Stimulated activated naive CD8-positive, alpha-beta T cell treated with anti-CD3 and anti-CD28 coated beads, Interleukin-15, Interleukin-2, amounts not matched to agents 100 ng/mL and 50 ng/mL, for 24 hours (primary cell): ENCODE measurements around the gene ARHGEF7.
"Not testable (repeated sequence)": the region's sequence is repeated elsewhere in the genome, so short reads cannot be mapped to it uniquely, and the experiment has no call there.

Source experiments
- H3K27ac Mint-ChIP-seq: one replicate; pipeline ENCODE4 v1.8.0; 2021; ENCODE audit warnings: mild to moderate bottlenecking, mixed read lengths
- H3K27me3 Mint-ChIP-seq: one replicate; pipeline ENCODE4 v1.8.0; 2021; ENCODE audit warnings: mixed read lengths
- H3K36me3 Mint-ChIP-seq: one replicate; pipeline ENCODE4 v1.8.0; 2021; ENCODE audit warnings: low read depth, mixed read lengths
- H3K4me1 Mint-ChIP-seq: one replicate; pipeline ENCODE4 v1.8.0; 2021; ENCODE audit warnings: low read depth, mixed read lengths
- H3K4me3 Mint-ChIP-seq: one replicate; pipeline ENCODE4 v1.8.0; 2021; ENCODE audit warnings: mild to moderate bottlenecking, mixed read lengths
- H3K9me3 Mint-ChIP-seq: one replicate; pipeline ENCODE4 v1.8.0; 2021; ENCODE audit warnings: mixed read lengths

The ARHGEF7 gene

GRCh38 chr13:111115061-111115964, at the start of gene ARHGEF7:
Gene ARHGEF7, plus strand, starts transcription at chr13:111115310. Its CDS starts 217 bp downstream, at chr13:111115527.
- Mint-ChIP-seq H3K4me3 (peak within 1 kb of the TSS; percentile 85), H3K27ac (peak within 1 kb of the TSS; percentile 63), H3K27me3 (peaks cover 76% of the 10 kb centered on the region), H3K36me3 (no peaks in the 10 kb centered on the region), H3K9me3 (no peaks in the 10 kb centered on the region), H3K4me1 (peaks cover 17% of the 10 kb centered on the region)

- Mint-ChIP-seq H3K9me3 (peaks cover 3% of the 10 kb centered on the region), H3K4me3 (no peak overlapping the region), H3K27me3 (peaks cover 58% of the 10 kb centered on the region), H3K4me1 (peaks cover 5% of the 10 kb centered on the region), H3K36me3 (peaks cover 2% of the 10 kb centered on the region), H3K27ac (no peak overlapping the region)
Measured at GRCh38 chr13:111065698-111066097, 49.4 kb upstream of the ARHGEF7 start.

GRCh38 chr13:111066544-111066943, 48.6 kb upstream of the ARHGEF7 start:
- Mint-ChIP-seq H3K27ac (no peak overlapping the region), H3K9me3 (peaks cover 8% of the 10 kb centered on the region), H3K27me3 (peaks cover 59% of the 10 kb centered on the region), H3K4me1 (peaks cover 5% of the 10 kb centered on the region), H3K36me3 (peaks cover 8% of the 10 kb centered on the region), H3K4me3 (peak overlapping the region; percentile 53)

- Mint-ChIP-seq H3K4me1 (peaks cover 5% of the 10 kb centered on the region), H3K9me3 (peaks cover 15% of the 10 kb centered on the region), H3K4me3 (peak overlapping the region; percentile 77), H3K27me3 (peaks cover 65% of the 10 kb centered on the region), H3K36me3 (peaks cover 15% of the 10 kb centered on the region), H3K27ac (no peak overlapping the region)
Measured at GRCh38 chr13:111068009-111068350, 47.1 kb upstream of the ARHGEF7 start.

- H3K4me3 Mint-ChIP-seq, H3K27ac Mint-ChIP-seq, H3K4me1 Mint-ChIP-seq: not testable (repeated sequence)
- H3K27me3 Mint-ChIP-seq = peaks cover 40% of the 10 kb centered on the region
- H3K9me3 Mint-ChIP-seq = peaks cover 31% of the 10 kb centered on the region
- peaks cover 15% of the 10 kb centered on the region for H3K36me3 Mint-ChIP-seq
Measured at GRCh38 chr13:111071120-111071519, 44.0 kb upstream of the ARHGEF7 start.

GRCh38 chr13:111071526-111071925, 43.6 kb upstream of the ARHGEF7 start:
- H3K27ac Mint-ChIP-seq = not testable (repeated sequence)
- H3K9me3 Mint-ChIP-seq = peaks cover 31% of the 10 kb centered on the region

GRCh38 chr13:111074826-111075225, 40.3 kb upstream of the ARHGEF7 start:
- Mint-ChIP-seq H3K4me3 (no peak overlapping the region), H3K27ac (no peak overlapping the region), H3K36me3 (peaks cover 15% of the 10 kb centered on the region), H3K9me3 (peaks cover 31% of the 10 kb centered on the region), H3K27me3 (peaks cover 19% of the 10 kb centered on the region), H3K4me1 (no peaks in the 10 kb centered on the region)

More at GRCh38 chr13:111071526-111071925, 43.6 kb upstream of the ARHGEF7 start:
- H3K36me3 Mint-ChIP-seq = peaks cover 15% of the 10 kb centered on the region
- not testable (repeated sequence) for H3K4me3 Mint-ChIP-seq, H3K4me1 Mint-ChIP-seq
- H3K27me3 Mint-ChIP-seq = peaks cover 36% of the 10 kb centered on the region

- Mint-ChIP-seq H3K4me3 (no peak overlapping the region), H3K4me1 (no peaks in the 10 kb centered on the region), H3K27me3 (peaks cover 10% of the 10 kb centered on the region), H3K27ac (no peak overlapping the region), H3K9me3 (peaks cover 23% of the 10 kb centered on the region), H3K36me3 (peaks cover 7% of the 10 kb centered on the region)
Measured at GRCh38 chr13:111076155-111077013, 38.7 kb upstream of the ARHGEF7 start.

- Mint-ChIP-seq H3K4me3 (no peak overlapping the region), H3K27ac (no peak overlapping the region), H3K27me3 (no peaks in the 10 kb centered on the region), H3K36me3 (no peaks in the 10 kb centered on the region), H3K4me1 (no peaks in the 10 kb centered on the region), H3K9me3 (peaks cover 10% of the 10 kb centered on the region)
Measured at GRCh38 chr13:111079375-111079774, 35.7 kb upstream of the ARHGEF7 start.

- no peaks in the 10 kb centered on the region for H3K4me1 Mint-ChIP-seq
- H3K27ac Mint-ChIP-seq = no peak overlapping the region
- no peak overlapping the region for H3K4me3 Mint-ChIP-seq
- no peaks in the 10 kb centered on the region for H3K27me3 Mint-ChIP-seq
- H3K9me3 Mint-ChIP-seq = peaks cover 2% of the 10 kb centered on the region
- no peaks in the 10 kb centered on the region for H3K36me3 Mint-ChIP-seq
Measured at GRCh38 chr13:111080642-111081041, 34.5 kb upstream of the ARHGEF7 start.

GRCh38 chr13:111082240-111082639, 32.9 kb upstream of the ARHGEF7 start:
- Mint-ChIP-seq H3K4me3 (no peak overlapping the region), H3K36me3 (no peaks in the 10 kb centered on the region), H3K9me3 (no peaks in the 10 kb centered on the region), H3K4me1 (no peaks in the 10 kb centered on the region), H3K27me3 (peaks cover 3% of the 10 kb centered on the region), H3K27ac (no peak overlapping the region)

GRCh38 chr13:111082769-111083168, 32.3 kb upstream of the ARHGEF7 start:
- H3K4me3 Mint-ChIP-seq, H3K27me3 Mint-ChIP-seq, H3K36me3 Mint-ChIP-seq, H3K4me1 Mint-ChIP-seq, H3K27ac Mint-ChIP-seq, H3K9me3 Mint-ChIP-seq: not testable (repeated sequence)

- not testable (repeated sequence) for H3K9me3 Mint-ChIP-seq, H3K36me3 Mint-ChIP-seq, H3K4me1 Mint-ChIP-seq, H3K27ac Mint-ChIP-seq, H3K4me3 Mint-ChIP-seq, H3K27me3 Mint-ChIP-seq
Measured at GRCh38 chr13:111083693-111084092, 31.4 kb upstream of the ARHGEF7 start.

- peaks cover 24% of the 10 kb centered on the region for H3K27me3 Mint-ChIP-seq
- H3K27ac Mint-ChIP-seq = no peak overlapping the region
- no peaks in the 10 kb centered on the region for H3K36me3 Mint-ChIP-seq
- H3K9me3 Mint-ChIP-seq = no peaks in the 10 kb centered on the region
- no peak overlapping the region for H3K4me3 Mint-ChIP-seq
- no peaks in the 10 kb centered on the region for H3K4me1 Mint-ChIP-seq
Measured at GRCh38 chr13:111090169-111090568, 24.9 kb upstream of the ARHGEF7 start.

- no peaks in the 10 kb centered on the region for H3K4me1 Mint-ChIP-seq
- H3K27me3 Mint-ChIP-seq = peaks cover 43% of the 10 kb centered on the region
- no peak overlapping the region for H3K4me3 Mint-ChIP-seq
- no peak overlapping the region for H3K27ac Mint-ChIP-seq
- H3K9me3 Mint-ChIP-seq = no peaks in the 10 kb centered on the region
- H3K36me3 Mint-ChIP-seq = no peaks in the 10 kb centered on the region
Measured at GRCh38 chr13:111092685-111093084, 22.4 kb upstream of the ARHGEF7 start.
